Mesodermal cell (in vitro differentiated cells): ENCODE measurements around the gene CDH23.

Experiments
- H3K27ac ChIP-seq: 2 replicates; pipeline ENCODE4 v1.7.0; 2013; ENCODE audit warnings: mild to moderate bottlenecking, low read depth, low read length, moderate library complexity; ENCODE audit not compliant: severe bottlenecking
- H3K36me3 ChIP-seq: 2 replicates; pipeline ENCODE4 v1.7.1; 2013; ENCODE audit warnings: mild to moderate bottlenecking, low read length, moderate library complexity; ENCODE audit not compliant: control insufficient read depth, insufficient read depth
- H3K4me1 ChIP-seq: one replicate; pipeline ENCODE4 v1.7.1; 2013; ENCODE audit warnings: mild to moderate bottlenecking, low read length; ENCODE audit not compliant: insufficient read depth, control insufficient read depth, poor library complexity, severe bottlenecking
- H3K4me3 ChIP-seq: 2 replicates; pipeline ENCODE4 v1.7.0; 2013; ENCODE audit warnings: low read length, control low read depth, mild to moderate bottlenecking; ENCODE audit not compliant: insufficient read depth, poor library complexity, severe bottlenecking; ENCODE audit errors: extremely low read depth
- H3K9me3 ChIP-seq: 2 replicates; pipeline ENCODE4 v1.7.1; 2013; ENCODE audit warnings: mild to moderate bottlenecking, low read length, moderate library complexity; ENCODE audit not compliant: control insufficient read depth
- whole genome bisulfite sequencing, 2 experiments: methylation state at CpG; one replicate each; pipeline ENCODE4 v1.1.5; 2013; ENCODE audit warnings: missing lambda C conversion rate in 2 of 2; ENCODE audit not compliant: insufficient coverage in 2 of 2; 5-methylcytosine and 5-hydroxymethylcytosine counted together

CDH23 gene

GRCh38 chr10:71576842-71577241 is 180.1 kb downstream of the CDH23 start:
- Histone ChIP-seq H3K4me1 (no peaks in the 10 kb centered on the region), H3K27ac (no peak overlapping the region), H3K4me3 (no peak overlapping the region), H3K36me3 (no peaks in the 10 kb centered on the region), H3K9me3 (no peaks in the 10 kb centered on the region)
- WGBS, 2 experiments = 82 to 99% methylated on average over 5 to 9 of the region's 9 CpGs

GRCh38 chr10:71577345-71577744 is 180.6 kb downstream of the CDH23 start:
- Histone ChIP-seq H3K4me1 (no peaks in the 10 kb centered on the region), H3K4me3 (no peak overlapping the region), H3K36me3 (no peaks in the 10 kb centered on the region), H3K9me3 (no peaks in the 10 kb centered on the region), H3K27ac (no peak overlapping the region)
- WGBS, 2 experiments = 90 to 95% methylated on average over 7 to 8 of the region's 8 CpGs

GRCh38 chr10:71578069-71578468 is 181.3 kb downstream of the CDH23 start:
- no peaks in the 10 kb centered on the region for H3K9me3 ChIP-seq
- no peaks in the 10 kb centered on the region for H3K4me1 ChIP-seq
- H3K4me3 ChIP-seq = no peak overlapping the region
- H3K36me3 ChIP-seq = no peaks in the 10 kb centered on the region
- WGBS, 2 experiments = 85 to 87% methylated on average over 9 of the region's 10 CpGs
- no peak overlapping the region for H3K27ac ChIP-seq

GRCh38 chr10:71579668-71580067 is 182.9 kb downstream of the CDH23 start:
- Histone ChIP-seq H3K36me3 (no peaks in the 10 kb centered on the region), H3K4me1 (peaks cover 5% of the 10 kb centered on the region), H3K4me3 (no peak overlapping the region), H3K27ac (no peak overlapping the region), H3K9me3 (no peaks in the 10 kb centered on the region)
- WGBS, 2 experiments = 98 to 100% methylated on average over 2 to 5 of the region's 5 CpGs

GRCh38 chr10:71580415-71580814 is 183.7 kb downstream of the CDH23 start:
- Histone ChIP-seq H3K9me3 (no peaks in the 10 kb centered on the region), H3K27ac (no peak overlapping the region), H3K4me1 (peaks cover 11% of the 10 kb centered on the region), H3K36me3 (no peaks in the 10 kb centered on the region), H3K4me3 (no peak overlapping the region)
- WGBS, 2 experiments = 78 to 83% methylated on average over 1 of the region's 2 CpGs

GRCh38 chr10:71580926-71581325 is 184.2 kb downstream of the CDH23 start:
- Histone ChIP-seq H3K27ac (no peak overlapping the region), H3K9me3 (no peaks in the 10 kb centered on the region), H3K36me3 (no peaks in the 10 kb centered on the region), H3K4me3 (no peak overlapping the region), H3K4me1 (peaks cover 16% of the 10 kb centered on the region)
- WGBS, 2 experiments = 100% methylated on average over 1 of the region's 2 CpGs

DNA sequence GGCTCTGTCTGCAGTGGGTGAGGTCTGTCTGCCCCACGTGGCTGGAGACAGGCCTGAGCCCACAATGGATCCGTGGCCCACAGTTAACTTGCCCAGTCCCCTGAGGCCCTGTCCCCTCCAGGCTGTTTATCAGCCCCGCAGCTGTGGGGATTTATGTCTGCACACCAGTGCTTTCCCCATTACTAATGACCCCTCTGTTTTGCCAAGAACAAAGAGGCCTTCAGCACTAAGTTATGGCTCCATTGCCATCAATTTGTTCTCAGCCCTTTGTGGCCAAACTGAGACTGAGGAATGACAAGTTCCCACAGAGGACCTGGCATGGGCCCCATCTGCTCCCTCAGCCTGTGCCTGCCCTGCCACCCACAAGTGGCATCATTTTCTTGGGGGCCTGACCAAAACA is 184.7 kb downstream of the CDH23 start:
- H3K27ac ChIP-seq = no peak overlapping the region
- no peaks in the 10 kb centered on the region for H3K36me3 ChIP-seq
- 67 to 94% methylated on average over 2 to 3 of the region's 3 CpGs for WGBS, 2 experiments
- peaks cover 19% of the 10 kb centered on the region for H3K4me1 ChIP-seq
- H3K9me3 ChIP-seq = no peaks in the 10 kb centered on the region
- H3K4me3 ChIP-seq = no peak overlapping the region

- Histone ChIP-seq H3K4me3 (no peak overlapping the region), H3K36me3 (no peaks in the 10 kb centered on the region), H3K4me1 (peaks cover 19% of the 10 kb centered on the region), H3K9me3 (no peaks in the 10 kb centered on the region), H3K27ac (no peak overlapping the region)
- 69 to 87% methylated on average over 3 of the region's 3 CpGs for WGBS, 2 experiments
These were observed 185.3 kb downstream of the CDH23 start for GRCh38 chr10:71582019-71582418.

DNA sequence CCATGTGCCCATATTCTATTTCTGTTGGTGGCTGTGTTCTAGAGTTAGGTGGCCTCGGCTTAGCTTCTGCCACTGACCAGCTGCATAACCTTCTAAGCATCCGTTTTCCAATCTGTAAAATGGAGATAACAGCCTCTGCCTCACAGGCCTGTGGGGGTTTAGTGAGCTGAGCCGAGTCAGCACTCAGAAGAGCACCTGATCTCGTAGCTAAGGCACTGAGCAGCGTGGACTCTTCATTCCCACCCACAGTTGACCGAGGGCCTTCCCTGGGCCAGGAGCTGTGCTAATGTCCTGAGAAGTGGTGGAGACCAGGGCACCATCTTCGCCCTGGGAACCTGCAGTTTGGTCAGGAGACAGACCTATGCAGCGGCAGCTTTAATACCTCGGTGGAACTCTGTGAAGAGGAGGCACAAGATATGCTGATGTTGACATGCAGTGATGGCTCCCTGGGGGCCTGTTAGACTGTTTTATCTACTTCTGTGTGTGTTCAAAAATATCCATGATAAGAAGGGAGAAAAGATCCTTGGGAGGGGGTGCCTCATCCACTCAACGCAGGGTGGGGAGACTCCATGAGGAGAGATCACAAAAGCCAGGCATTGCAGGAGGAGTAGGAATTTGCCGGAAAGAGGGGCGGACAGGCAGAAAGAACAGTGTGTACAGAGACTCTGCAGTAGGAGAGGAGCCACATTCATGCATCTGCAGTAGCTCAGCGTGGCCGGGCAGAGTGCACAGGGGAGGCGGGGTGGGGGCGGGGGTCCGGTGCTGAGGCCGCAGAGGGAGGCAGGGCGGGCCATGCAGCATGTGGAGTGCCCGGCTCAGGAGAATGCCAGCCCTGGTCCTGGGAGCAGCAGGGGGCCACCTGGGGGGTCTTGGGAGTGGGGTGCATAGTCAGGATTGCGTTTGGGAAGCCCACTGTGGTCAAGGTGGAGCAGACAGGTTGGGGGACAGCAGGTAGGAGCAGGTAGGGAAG is 186.1 kb downstream of the CDH23 start:
- Histone ChIP-seq H3K27ac (no peak overlapping the region), H3K4me3 (no peak overlapping the region), H3K4me1 (peaks cover 19% of the 10 kb centered on the region), H3K9me3 (no peaks in the 10 kb centered on the region), H3K36me3 (no peaks in the 10 kb centered on the region)
- WGBS, 2 experiments = 86 to 94% methylated on average over 8 to 15 of the region's 21 CpGs

- Histone ChIP-seq H3K36me3 (no peaks in the 10 kb centered on the region), H3K4me1 (peaks cover 19% of the 10 kb centered on the region), H3K4me3 (no peak overlapping the region), H3K27ac (peak overlapping the region; percentile 65), H3K9me3 (no peaks in the 10 kb centered on the region)
- 85 to 91% methylated on average over 2 to 4 of the region's 5 CpGs for WGBS, 2 experiments
These were observed 187.7 kb downstream of the CDH23 start for GRCh38 chr10:71584461-71584860.

GRCh38 chr10:71584902-71585563 is 188.3 kb downstream of the CDH23 start:
- Histone ChIP-seq H3K36me3 (no peaks in the 10 kb centered on the region), H3K4me1 (peaks cover 19% of the 10 kb centered on the region), H3K9me3 (no peaks in the 10 kb centered on the region), H3K27ac (peak overlapping the region; percentile 65), H3K4me3 (no peak overlapping the region)
- WGBS, 2 experiments = 84 to 92% methylated on average over 8 to 9 of the region's 10 CpGs
